Ectodermal cell (in vitro differentiated cells): ENCODE data around the gene TWF2.

Source experiments
- H3K27ac ChIP-seq: 2 replicates; pipeline ENCODE4 v1.7.0; 2013; ENCODE audit warnings: mild to moderate bottlenecking, low read depth, low read length; ENCODE audit not compliant: insufficient read depth, poor library complexity, severe bottlenecking
- H3K27me3 ChIP-seq: 2 replicates; pipeline ENCODE4 v1.7.0; 2013; ENCODE audit warnings: mild to moderate bottlenecking, low read length; ENCODE audit not compliant: insufficient read depth, control insufficient read depth, poor library complexity, severe bottlenecking
- H3K36me3 ChIP-seq: one replicate; pipeline ENCODE4 v1.7.0; 2013; ENCODE audit warnings: low read length; ENCODE audit not compliant: control insufficient read depth, insufficient read depth
- H3K4me1 ChIP-seq: one replicate; pipeline ENCODE4 v1.7.0; 2013; ENCODE audit warnings: low read length; ENCODE audit not compliant: control insufficient read depth, insufficient read depth
- H3K4me3 ChIP-seq: 2 replicates; pipeline ENCODE4 v1.7.0; 2013; ENCODE audit warnings: low read depth, low read length, control low read depth; ENCODE audit not compliant: insufficient read depth
- H3K9me3 ChIP-seq: 2 replicates; pipeline ENCODE4 v1.7.0; 2013; ENCODE audit warnings: mild to moderate bottlenecking, low read length, moderate library complexity; ENCODE audit not compliant: control insufficient read depth
- WGBS, 2 experiments: methylation state at CpG; one replicate each; pipeline ENCODE4 v1.1.7; 2013; ENCODE audit warnings: missing lambda C conversion rate in 2 of 2; 5-methylcytosine and 5-hydroxymethylcytosine counted together

The TWF2 gene

DNA sequence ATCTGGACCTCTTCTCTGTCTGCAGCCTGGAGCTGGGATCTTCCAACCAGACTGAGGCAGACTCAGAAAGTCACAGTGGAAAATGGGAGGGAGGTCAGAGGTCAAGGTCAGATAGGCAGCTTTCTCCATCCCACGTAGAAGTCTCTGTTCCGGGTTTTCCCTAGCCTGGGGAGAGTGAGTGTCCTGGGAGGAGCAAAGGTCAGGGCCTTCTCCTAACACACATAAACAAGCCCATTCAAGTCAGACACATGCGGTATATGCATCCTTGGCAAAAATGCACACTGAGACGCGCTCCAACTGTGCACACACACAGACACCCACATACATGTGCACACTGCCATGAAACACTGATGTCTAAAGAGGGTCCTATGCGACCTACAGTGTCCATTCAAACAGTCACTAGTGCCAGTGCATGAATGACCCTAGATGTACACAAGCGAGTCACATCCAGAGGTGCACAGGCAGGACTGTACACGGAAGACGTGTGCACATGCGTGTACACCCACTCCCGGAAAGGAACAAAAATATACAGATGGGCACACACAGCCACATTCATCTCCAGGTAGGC lies 681 bp downstream of the TWF2 start:
- H3K9me3 ChIP-seq = no peaks in the 10 kb centered on the region
- H3K27me3 ChIP-seq = no peaks in the 10 kb centered on the region
- H3K4me1 ChIP-seq = peaks cover 10% of the 10 kb centered on the region
- H3K36me3 ChIP-seq = no peaks in the 10 kb centered on the region
- WGBS, 2 experiments = 18 to 26% methylated on average over 11 of the region's 11 CpGs
- peak overlapping the region; percentile 72 for H3K4me3 ChIP-seq
- no peak overlapping the region for H3K27ac ChIP-seq

DNA sequence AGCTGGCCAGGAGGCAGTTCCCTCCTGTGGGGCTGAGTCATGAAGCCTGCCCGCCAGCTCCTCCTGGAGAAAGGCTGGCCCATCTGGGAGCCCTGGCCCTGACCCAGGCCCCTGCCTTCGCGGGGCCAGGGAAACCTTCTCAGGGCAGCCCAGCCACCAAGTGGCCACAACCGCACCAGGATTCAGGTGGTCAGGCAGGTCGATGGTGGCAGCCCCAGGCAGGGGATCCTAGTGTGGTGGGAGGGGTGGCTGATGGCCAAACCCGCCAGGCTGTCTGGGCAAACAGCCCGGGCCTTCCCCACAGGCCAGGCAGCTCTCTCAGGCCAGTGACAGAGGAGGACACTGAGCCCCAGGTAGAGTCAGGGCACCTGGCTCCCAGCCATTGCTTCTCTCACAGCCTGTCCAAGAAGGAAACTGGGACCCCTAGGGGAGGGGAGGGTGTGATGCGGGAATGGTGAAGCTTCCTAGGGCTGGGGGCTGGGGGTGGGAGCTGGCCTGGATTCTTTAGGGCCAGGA lies 1.2 kb downstream of the TWF2 start:
- WGBS, 2 experiments = 39 to 41% methylated on average over 8 of the region's 8 CpGs
- Histone ChIP-seq H3K9me3 (no peaks in the 10 kb centered on the region), H3K4me3 (peak overlapping the region; percentile 72), H3K4me1 (peaks cover 10% of the 10 kb centered on the region), H3K27me3 (no peaks in the 10 kb centered on the region), H3K36me3 (no peaks in the 10 kb centered on the region), H3K27ac (no peak overlapping the region)

DNA sequence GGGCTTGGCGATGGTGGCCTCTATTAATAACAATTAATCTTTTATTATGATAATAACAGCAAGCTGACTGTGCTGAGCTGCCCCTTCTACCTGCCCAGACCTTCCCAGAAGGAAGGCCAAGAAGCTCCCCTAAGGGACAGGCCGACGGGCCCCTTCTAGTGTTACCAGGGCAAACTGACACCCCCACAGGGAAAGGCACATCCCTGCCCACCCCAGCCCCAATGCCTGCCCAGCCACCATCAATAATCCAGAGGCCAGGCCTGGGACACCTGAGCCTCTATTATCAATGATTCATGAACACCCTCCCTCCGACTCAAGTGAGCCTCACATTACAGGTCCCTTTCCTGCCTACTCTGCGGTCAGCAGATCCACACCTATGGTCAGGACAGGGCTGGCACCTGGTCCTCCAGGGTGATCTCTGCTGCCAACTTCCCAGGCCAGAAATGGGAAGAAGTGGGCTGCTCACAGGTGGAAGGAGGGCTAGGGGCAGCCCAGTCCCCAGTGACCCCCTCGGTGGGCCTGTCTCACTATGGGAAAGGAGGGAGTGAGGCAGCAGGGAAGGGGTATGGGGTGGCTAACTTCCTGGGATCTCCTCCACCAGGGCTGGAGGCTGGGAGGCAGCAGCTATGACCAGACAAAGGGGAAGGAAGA lies 1.8 kb downstream of the TWF2 start:
- H3K27ac ChIP-seq = no peak overlapping the region
- WGBS, 2 experiments = 84 to 87% methylated on average over 5 of the region's 6 CpGs
- no peaks in the 10 kb centered on the region for H3K9me3 ChIP-seq
- H3K27me3 ChIP-seq = no peaks in the 10 kb centered on the region
- no peaks in the 10 kb centered on the region for H3K36me3 ChIP-seq
- H3K4me1 ChIP-seq = peaks cover 10% of the 10 kb centered on the region
- no peak overlapping the region for H3K4me3 ChIP-seq

DNA sequence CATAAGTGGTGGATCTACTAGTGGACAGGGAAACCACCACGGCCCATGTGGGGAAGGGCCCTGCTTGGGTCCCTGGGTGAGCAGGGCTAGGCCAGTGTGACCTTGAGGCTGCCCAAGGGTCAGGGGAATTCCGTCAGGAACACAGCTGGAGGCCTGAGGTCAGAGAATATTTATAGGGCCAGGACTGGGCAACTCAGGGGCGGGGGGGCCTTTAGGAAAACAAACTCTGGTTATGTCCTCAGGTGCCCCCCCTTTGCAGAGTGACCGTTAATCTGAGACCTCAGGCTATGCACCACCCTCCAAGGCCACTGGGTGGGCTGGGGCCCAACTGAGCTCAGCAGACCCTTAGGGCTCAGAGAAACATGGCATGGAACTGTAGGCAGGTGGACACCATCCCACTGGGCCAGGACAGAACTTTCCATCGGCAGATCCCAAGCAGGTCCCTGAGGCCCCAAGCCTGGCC lies 2.5 kb downstream of the TWF2 start:
- H3K27me3 ChIP-seq = no peaks in the 10 kb centered on the region
- WGBS, 2 experiments = 87 to 90% methylated on average over 5 of the region's 5 CpGs
- H3K4me1 ChIP-seq = peaks cover 10% of the 10 kb centered on the region
- no peak overlapping the region for H3K4me3 ChIP-seq
- H3K27ac ChIP-seq = no peak overlapping the region
- no peaks in the 10 kb centered on the region for H3K9me3 ChIP-seq
- no peaks in the 10 kb centered on the region for H3K36me3 ChIP-seq

DNA sequence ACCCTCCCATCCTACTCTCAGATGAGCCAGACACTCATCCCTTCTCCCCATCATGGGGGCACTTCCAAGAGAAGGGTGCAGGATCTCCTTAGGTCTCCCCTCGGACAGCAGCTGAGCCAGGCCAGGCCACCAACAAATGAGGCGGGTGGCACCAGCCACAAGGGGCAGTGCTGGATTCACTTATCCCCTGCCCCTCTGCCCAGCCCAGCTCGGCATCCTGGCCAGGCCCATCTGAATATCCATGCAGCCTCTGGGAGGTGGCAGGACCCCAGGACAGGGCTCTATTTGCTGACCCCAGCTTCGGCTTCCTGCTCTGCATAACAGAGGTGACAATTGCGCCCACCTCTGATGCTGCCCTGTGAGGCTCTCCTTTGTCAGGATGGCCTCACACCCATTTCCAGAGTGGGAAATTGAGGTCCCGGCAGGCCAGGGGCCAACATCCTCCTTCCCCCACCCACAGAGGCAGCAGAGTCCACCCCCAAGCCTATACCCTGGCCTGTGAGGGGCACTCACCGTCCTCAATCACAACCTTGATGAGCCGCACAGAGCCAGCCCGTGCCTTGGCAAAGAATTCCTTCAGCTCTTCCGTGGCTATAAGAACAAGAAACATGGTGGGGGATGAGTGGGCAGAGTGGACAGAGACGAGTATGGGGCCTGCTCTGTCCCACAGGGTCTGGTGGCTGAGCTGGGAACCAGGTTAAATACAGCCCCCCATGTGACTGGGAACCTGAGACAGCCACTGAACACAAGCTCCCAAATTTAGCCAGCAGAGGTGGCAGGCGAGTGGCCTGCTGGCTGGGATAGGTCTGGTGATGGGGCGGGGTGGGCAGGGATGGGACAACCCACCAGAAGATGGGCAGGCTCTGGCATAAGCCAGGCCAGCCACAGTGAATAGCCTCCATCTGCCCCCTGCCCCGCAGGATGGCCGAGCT lies 4.2 kb downstream of the TWF2 start:
- no peak overlapping the region for H3K4me3 ChIP-seq
- no peaks in the 10 kb centered on the region for H3K27me3 ChIP-seq
- H3K27ac ChIP-seq = no peak overlapping the region
- peaks cover 10% of the 10 kb centered on the region for H3K4me1 ChIP-seq
- no peaks in the 10 kb centered on the region for H3K36me3 ChIP-seq
- H3K9me3 ChIP-seq = no peaks in the 10 kb centered on the region
- 82 to 84% methylated on average over 15 of the region's 15 CpGs for WGBS, 2 experiments

DNA sequence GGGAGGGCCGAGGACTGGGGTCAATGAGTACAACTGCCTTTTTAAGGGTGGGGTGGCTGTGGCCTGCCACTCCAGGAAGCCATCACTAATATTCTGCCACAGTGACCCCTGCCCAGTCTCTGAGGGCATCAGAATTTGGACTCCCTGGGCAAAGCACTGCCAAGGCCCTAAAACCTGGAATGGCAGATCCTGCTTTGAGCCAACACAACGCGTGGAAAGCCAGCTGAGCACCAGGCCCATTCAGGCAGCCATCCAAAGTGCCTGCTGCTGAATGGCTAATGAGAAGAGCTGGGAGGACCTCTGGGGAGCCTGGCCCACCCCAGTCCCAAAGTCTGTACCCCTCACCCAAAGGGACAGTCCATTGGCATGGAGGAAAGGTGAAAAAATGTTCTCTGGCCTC lies 5.0 kb downstream of the TWF2 start:
- H3K27ac ChIP-seq = no peak overlapping the region
- WGBS, 2 experiments = 95% methylated on average over 3 of the region's 3 CpGs
- H3K4me3 ChIP-seq = no peak overlapping the region
- H3K36me3 ChIP-seq = no peaks in the 10 kb centered on the region
- H3K27me3 ChIP-seq = no peaks in the 10 kb centered on the region
- peaks cover 10% of the 10 kb centered on the region for H3K4me1 ChIP-seq
- no peaks in the 10 kb centered on the region for H3K9me3 ChIP-seq

DNA sequence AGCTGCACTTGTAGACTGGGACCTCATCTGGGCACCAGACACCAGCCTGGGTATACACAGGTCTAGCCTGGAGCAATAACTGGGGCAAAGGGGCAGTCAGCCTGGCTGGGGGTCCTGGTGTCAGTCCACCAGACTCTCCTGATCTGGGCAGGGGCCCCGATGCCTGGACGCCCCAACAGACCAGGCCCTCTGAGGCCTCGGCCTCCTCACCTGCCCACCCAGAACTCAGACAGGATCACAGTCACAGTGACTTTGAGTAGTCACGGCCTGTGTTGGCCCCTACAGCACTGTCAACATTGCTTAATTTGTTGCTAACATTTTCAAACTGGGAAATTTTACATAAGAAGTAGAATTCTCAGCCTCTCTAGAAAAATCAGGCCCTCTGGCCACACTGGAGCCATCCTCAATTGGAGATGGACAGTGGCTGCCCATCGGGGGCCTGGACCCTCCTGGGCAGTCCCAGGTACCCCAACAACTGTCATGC lies 5.8 kb downstream of the TWF2 start:
- Histone ChIP-seq H3K9me3 (no peaks in the 10 kb centered on the region), H3K4me3 (no peak overlapping the region), H3K27me3 (no peaks in the 10 kb centered on the region), H3K36me3 (no peaks in the 10 kb centered on the region), H3K27ac (no peak overlapping the region), H3K4me1 (peaks cover 7% of the 10 kb centered on the region)
- 94% methylated on average over 5 of the region's 5 CpGs for WGBS, 2 experiments

DNA sequence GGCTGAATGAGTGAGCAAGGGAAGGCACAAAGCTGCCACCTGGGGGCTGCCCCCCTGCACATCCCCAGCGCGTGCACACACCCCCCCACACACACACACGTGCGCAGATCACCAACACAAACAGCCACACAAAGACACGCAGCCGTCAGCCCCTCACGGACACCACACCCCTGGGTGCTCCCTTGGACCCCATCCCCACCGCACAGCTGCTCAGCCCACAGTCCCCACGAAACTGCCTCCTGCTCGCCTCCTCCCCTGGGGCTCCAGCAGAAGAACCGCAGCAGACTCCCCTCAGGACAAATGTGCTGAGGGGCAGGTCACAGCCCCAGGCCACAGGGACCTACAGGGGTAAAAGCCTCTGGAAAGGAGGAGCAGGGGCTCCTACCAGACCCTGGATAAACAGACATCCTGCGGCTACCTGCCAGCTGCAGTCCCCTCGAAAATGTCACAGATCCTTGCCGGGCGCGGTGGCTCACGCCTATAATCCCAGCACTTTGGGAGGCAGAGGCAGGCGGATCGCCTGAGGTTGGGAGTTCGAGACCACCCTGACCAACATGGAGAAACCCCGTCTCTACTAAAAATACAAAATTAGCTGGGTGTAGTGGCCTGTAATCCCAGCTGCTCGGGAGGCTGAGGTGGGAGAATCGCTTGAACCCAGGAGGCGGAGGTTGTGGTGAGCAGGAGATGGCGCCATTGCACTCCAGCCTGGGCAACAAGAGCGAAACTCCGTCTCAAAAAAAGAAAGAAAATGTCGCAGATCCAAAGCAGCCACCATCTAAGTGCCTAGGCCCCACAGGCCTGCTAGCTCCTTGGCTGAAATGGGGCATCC lies 6.5 kb downstream of the TWF2 start:
- H3K36me3 ChIP-seq = no peaks in the 10 kb centered on the region

DNA sequence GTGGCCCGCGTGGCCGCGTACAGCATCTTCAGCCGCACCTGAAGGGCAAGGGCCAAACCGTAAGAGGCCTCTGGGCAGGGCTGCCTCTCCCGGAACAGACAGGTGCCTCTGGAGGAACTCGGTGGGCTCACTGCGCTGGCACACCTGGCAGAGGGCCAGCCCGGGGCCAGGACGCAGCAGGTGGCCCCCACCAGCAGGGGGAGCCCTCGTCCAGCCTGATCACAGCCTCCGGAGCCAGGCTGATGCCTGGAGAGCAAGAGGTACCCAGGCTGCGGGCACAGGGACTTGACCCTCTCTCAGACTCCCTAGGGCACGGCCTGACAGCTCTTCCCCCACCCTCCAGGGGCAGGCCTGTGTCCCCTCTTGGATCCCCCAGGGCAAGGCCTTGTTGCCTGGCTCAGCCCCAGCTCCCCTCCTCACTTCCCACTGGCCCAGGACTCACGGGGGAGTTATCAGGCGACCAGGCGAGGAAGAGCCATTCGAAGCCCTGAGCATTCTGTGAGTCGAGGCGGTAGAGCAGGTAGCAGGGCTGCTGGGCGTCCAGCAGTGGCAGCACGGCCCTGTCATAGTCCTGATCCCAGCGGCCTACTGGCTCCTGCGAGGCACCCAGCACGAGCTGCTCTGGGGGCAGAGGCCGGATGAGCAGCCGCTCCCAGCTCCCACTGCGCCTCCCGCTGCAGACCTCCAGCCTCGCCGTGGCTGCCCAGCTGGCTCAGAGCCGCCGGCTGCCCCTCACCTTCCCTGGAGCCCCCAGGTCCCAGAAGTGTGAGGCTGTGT lies 7.3 kb downstream of the TWF2 start:
- H3K4me1 ChIP-seq = no peaks in the 10 kb centered on the region
- no peak overlapping the region for H3K4me3 ChIP-seq
- H3K27ac ChIP-seq = no peak overlapping the region
- H3K9me3 ChIP-seq = no peaks in the 10 kb centered on the region
- 86 to 87% methylated on average over 34 of the region's 34 CpGs for WGBS, 2 experiments
- no peaks in the 10 kb centered on the region for H3K36me3 ChIP-seq
- H3K27me3 ChIP-seq = no peaks in the 10 kb centered on the region

More for the DNA sequence above, 6.5 kb downstream of the TWF2 start:
- H3K4me1 ChIP-seq = peaks cover under 1% of the 10 kb centered on the region
- H3K4me3 ChIP-seq = no peak overlapping the region
- H3K9me3 ChIP-seq = no peaks in the 10 kb centered on the region
- 89 to 90% methylated on average over 28 of the region's 28 CpGs for WGBS, 2 experiments
- H3K27me3 ChIP-seq = no peaks in the 10 kb centered on the region
- no peak overlapping the region for H3K27ac ChIP-seq
